H1 (cell line): ENCODE results near the gene AGBL5. TPM values are rescaled to one million over a fixed set of nuclear protein-coding genes. Genes with fewer than 3 reads are reported as not detected.

Source experiments
- ASH2L ChIP-seq: fragments of 200-600, 300-600 bp; sonication (generic); IDR thresholded peaks from one replicate; pipeline ENCODE4 v1.7.1; 2017; ENCODE audit warnings: low read length
- ATF3 ChIP-seq: IDR thresholded peaks from 2 replicates; pipeline ENCODE4 v1.6.1; 2011; ENCODE audit warnings: low read depth, mild to moderate bottlenecking, low read length; ENCODE audit not compliant: insufficient read depth
- BACH1 ChIP-seq: IDR thresholded peaks from 2 replicates; pipeline ENCODE4 v1.6.1; 2012; ENCODE audit warnings: low read length, improper control_type of control experiment
- CBX5 ChIP-seq: fragments of 300-800, 300-1000 bp; sonication (generic); IDR thresholded peaks from 2 replicates; pipeline ENCODE4 v1.7.1; 2016; ENCODE audit warnings: antibody characterized with exemption, low read length, low read depth
- CREB1 ChIP-seq: IDR thresholded peaks from 2 replicates; pipeline ENCODE4 v1.6.1; 2012; ENCODE audit warnings: inconsistent platforms
- CTCF ChIP-seq, 3 experiments: IDR thresholded peaks; 1 replicate in 2 of 3; 2 replicates in 1 of 3; pipeline versions ENCODE4 v1.5.1 to v1.6.1; 2011; ENCODE audit warnings: low read length in 3 of 3, mild to moderate bottlenecking in 3 of 3, inconsistent platforms in 2 of 3, low read depth in 1 of 3, moderate library complexity in 1 of 3; ENCODE audit not compliant: insufficient read depth in 1 of 3; ENCODE audit errors: control extremely low read depth in 1 of 3
- EP300 ChIP-seq, 2 experiments: IDR thresholded peaks; 1 replicate in 1 of 2; 2 replicates in 1 of 2; pipeline ENCODE4 v1.6.1; 2011 to 2012; ENCODE audit warnings: low read depth in 2 of 2, low read length in 2 of 2, mild to moderate bottlenecking in 2 of 2, borderline replicate concordance in 1 of 2, inconsistent platforms in 1 of 2, moderate library complexity in 1 of 2
- GTF2F1 ChIP-seq: IDR thresholded peaks from 2 replicates; pipeline ENCODE4 v1.6.1; 2012; ENCODE audit warnings: low read depth, low read length, improper control_type of control experiment, borderline replicate concordance
- KDM4A ChIP-seq: IDR thresholded peaks from one replicate; pipeline ENCODE4 v1.7.1; 2012; ENCODE audit warnings: low read depth, mild to moderate bottlenecking, moderate library complexity, low read length, inconsistent platforms; ENCODE audit not compliant: severe bottlenecking
- PHF8 ChIP-seq: fragments of 200-600 bp; sonication (generic); conservative IDR thresholded peaks from 2 replicates; pipeline ENCODE4 v1.7.1; 2012; ENCODE audit warnings: low read depth, mild to moderate bottlenecking, inconsistent platforms, low read length, moderate library complexity
- POLR2A ChIP-seq, 2 experiments: IDR thresholded peaks; 1 replicate in 1 of 2; 2 replicates in 1 of 2; pipeline ENCODE4 v1.6.1; 2011; ENCODE audit warnings: low read depth in 2 of 2, low read length in 2 of 2, mild to moderate bottlenecking in 2 of 2; ENCODE audit errors: control extremely low read depth in 1 of 2
- POLR2AphosphoS5 ChIP-seq: IDR thresholded peaks from 2 replicates; pipeline ENCODE4 v1.6.1; 2011; ENCODE audit warnings: low read depth, low read length
- POU5F1 ChIP-seq: IDR thresholded peaks from 2 replicates; pipeline ENCODE4 v1.6.1; 2011; ENCODE audit warnings: low read depth, mild to moderate bottlenecking, low read length, moderate library complexity
- RBBP5 ChIP-seq: IDR thresholded peaks from 2 replicates; pipeline ENCODE4 v1.7.1; 2012; ENCODE audit warnings: low read depth, mild to moderate bottlenecking, inconsistent platforms, low read length, moderate library complexity, borderline replicate concordance
- SIN3A ChIP-seq, 2 experiments: IDR thresholded peaks in 1 of 2; conservative IDR thresholded peaks in 1 of 2; 2 replicates each; pipeline ENCODE4 v1.6.1; 2011 to 2012; ENCODE audit warnings: low read length in 2 of 2, improper control_type of control experiment in 1 of 2, low read depth in 1 of 2, mild to moderate bottlenecking in 1 of 2
- SIX5 ChIP-seq: IDR thresholded peaks from 2 replicates; pipeline ENCODE4 v1.6.1; 2011; ENCODE audit warnings: mild to moderate bottlenecking, low read depth, low read length
- SP1 ChIP-seq: IDR thresholded peaks from 2 replicates; pipeline ENCODE4 v1.6.1; 2011; ENCODE audit warnings: low read depth, low read length
- TAF7 ChIP-seq: optimal IDR thresholded peaks from 2 replicates; pipeline ENCODE3; 2011; ENCODE audit warnings: low read depth, mild to moderate bottlenecking, inconsistent platforms, low read length, moderate library complexity, borderline replicate concordance
- TCF12 ChIP-seq: IDR thresholded peaks from 2 replicates; pipeline ENCODE4 v1.6.1; 2011; ENCODE audit warnings: low read depth, mild to moderate bottlenecking, low read length
- polyA plus RNA-seq, 7 experiments: library from polyadenylated mRNA; depleted of rRNA in 3 of 7; stranded (reverse) in 5 of 7; unstranded in 2 of 7; fragments of >200 nt in 5 of 7; fragments of 200-250 nt in 2 of 7; gene quantifications; 1 replicate in 5 of 7; 2 replicates in 1 of 7; 4 replicates in 1 of 7; pipeline versions ENCODE4 v1.2.1 to v1.2.3, GENCODE V29; 2011 to 2013; ENCODE audit warnings: missing spikeins in 2 of 7, mixed read lengths in 2 of 7
- total RNA-seq: library from RNA; stranded (reverse); fragmentation: NEBNext Ultra II Directional; extraction: Animal tissue kit (Norgen Biotek cat#: 25700); gene quantifications from 2 replicates; pipeline ENCODE4 v1.2.1, GENCODE V29; 2021

AGBL5 gene
- total and polyA plus RNA-seq, 2 of the 8 experiments (the other 6 are each of a cell fraction or from before 2014, with no cell fraction given): 45.4 to 62.0 TPM

GRCh38 chr2:27032495-27033252 lies 18.8 kb upstream of the AGBL5 start, which contains the start of gene TMEM214 (continued):
- TF ChIP-seq PHF8: peak; percentile 79
- TF ChIP-seq CBX5: no peak
- TF ChIP-seq EP300 (IDR thresholded peaks at IDR 0.05; ENCODE audit: borderline replicate concordance in 1 of 2, low read depth in 2 of 2, low read length in 2 of 2): no peak
- peak; percentile 52; the same call in 1 of the 2 replicates for TF ChIP-seq SIX5
- TF ChIP-seq POU5F1: no peak
- no peak for TF ChIP-seq TCF12
- peak in 1 of 3 experiments; percentile 15; a peak in 1 of 4 replicates for TF ChIP-seq CTCF (IDR thresholded peaks at IDR 0.05; ENCODE audit: control extremely low read depth in 1 of 3, insufficient read depth in 1 of 3, low read depth in 1 of 3, low read length in 3 of 3)
- TF ChIP-seq SIN3A (conservative IDR thresholded peaks at IDR 0.05 in 1 of 2, IDR thresholded peaks at IDR 0.05 in 1 of 2; ENCODE audit: low read depth in 1 of 2, low read length in 2 of 2): peak in 1 of 2 experiments; percentile 76; a peak in 3 of 4 replicates
- peak; percentile 39 for TF ChIP-seq CREB1
- no peak for TF ChIP-seq GTF2F1
- TF ChIP-seq POLR2A (IDR thresholded peaks at IDR 0.05; ENCODE audit: control extremely low read depth in 1 of 2, low read depth in 2 of 2, low read length in 2 of 2): peak in 1 of 2 experiments; percentile 76; a peak in 2 of 3 replicates
- 0 out of 2 replicates have a peak, but pooled peaks have one; percentile 19 for TF ChIP-seq ATF3
- peak; percentile 23 for TF ChIP-seq ASH2L
- peak; percentile 87 for TF ChIP-seq BACH1
- TF ChIP-seq KDM4A: peak; percentile 93
- TF ChIP-seq SP1: no peak
- TF ChIP-seq TAF7: no peak
- peak; percentile 48; the same call in 1 of the 2 replicates for TF ChIP-seq POLR2AphosphoS5
- TF ChIP-seq RBBP5: peak; percentile 44; the same call in 1 of the 2 replicates
